OCI-LY7 (cell line): ENCODE data around the gene SPNS2.

Experiments
- EZH2phosphoT487 ChIP-seq: fragments of 200-600 bp; sonication (generic); IDR thresholded peaks from 2 replicates; pipeline ENCODE4 v1.6.1; 2018; ENCODE audit warnings: low read depth, borderline replicate concordance, mild to moderate bottlenecking, mixed run types, antibody characterized with exemption, low read length, moderate library complexity, mixed read lengths
- TF ChIP-seq, protein P1 (sequence below): fragments of 200-600 bp; sonication (generic); conservative IDR thresholded peaks from 2 replicates; pipeline ENCODE4 v1.5.1; 2014; ENCODE audit warnings: mild to moderate bottlenecking, antibody characterized with exemption, low read length, moderate library complexity, mixed read lengths

DNA sequence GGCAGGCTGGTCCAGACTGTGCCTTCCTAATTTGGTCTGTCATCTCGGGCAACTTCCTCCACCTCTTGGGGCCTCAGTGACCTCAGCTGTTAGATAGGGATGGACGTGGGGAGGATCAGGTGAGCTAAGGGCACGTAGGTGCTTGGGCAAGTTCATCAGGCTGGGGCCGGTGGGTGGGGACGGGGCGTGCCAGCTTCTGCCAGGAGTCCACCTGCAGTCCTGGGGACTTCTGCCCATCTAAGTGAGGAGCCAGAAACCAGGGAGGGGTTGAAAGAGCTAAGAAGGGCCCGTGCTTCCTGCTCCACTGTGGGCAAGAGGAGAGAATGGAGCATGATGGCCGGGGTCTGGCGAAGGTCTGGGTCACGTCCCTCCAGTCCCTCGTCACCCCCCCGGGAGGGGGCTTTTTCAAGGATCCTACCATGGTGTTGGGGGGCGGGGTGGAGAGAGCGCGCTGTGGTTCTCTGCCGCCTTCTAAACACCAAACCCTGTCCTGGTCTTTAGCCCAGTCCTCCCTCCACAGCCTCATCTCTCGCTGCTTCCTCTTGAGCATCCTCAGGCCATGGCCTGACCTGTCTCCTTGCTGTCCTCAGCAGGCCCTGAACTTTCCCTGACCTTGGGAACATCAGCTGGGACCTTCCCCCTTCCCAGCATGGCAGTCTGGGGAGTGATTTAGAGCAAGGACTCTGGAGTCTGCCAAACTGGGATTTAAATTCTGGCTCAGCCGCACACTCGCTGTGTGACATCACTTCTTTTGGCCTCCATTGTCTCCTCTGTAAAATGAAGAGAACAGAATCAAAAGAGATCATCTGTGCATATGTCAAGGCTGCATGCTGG is 21.6 kb downstream of the SPNS2 start:
- TF ChIP-seq, protein P1, sequence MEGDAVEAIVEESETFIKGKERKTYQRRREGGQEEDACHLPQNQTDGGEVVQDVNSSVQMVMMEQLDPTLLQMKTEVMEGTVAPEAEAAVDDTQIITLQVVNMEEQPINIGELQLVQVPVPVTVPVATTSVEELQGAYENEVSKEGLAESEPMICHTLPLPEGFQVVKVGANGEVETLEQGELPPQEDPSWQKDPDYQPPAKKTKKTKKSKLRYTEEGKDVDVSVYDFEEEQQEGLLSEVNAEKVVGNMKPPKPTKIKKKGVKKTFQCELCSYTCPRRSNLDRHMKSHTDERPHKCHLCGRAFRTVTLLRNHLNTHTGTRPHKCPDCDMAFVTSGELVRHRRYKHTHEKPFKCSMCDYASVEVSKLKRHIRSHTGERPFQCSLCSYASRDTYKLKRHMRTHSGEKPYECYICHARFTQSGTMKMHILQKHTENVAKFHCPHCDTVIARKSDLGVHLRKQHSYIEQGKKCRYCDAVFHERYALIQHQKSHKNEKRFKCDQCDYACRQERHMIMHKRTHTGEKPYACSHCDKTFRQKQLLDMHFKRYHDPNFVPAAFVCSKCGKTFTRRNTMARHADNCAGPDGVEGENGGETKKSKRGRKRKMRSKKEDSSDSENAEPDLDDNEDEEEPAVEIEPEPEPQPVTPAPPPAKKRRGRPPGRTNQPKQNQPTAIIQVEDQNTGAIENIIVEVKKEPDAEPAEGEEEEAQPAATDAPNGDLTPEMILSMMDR, result no peak
- no peak for TF ChIP-seq EZH2phosphoT487
